DND-41 (cell line): ENCODE measurements around the gene ARHGAP25.

Experiments
- ATAC-seq: fragments of 200-7000 bp; cut with Tn5 transposase; 3 replicates; pipeline ENCODE4 v1.9.1; 2021; ENCODE audit warnings: low read depth; ENCODE audit not compliant: insufficient read depth
- DNase-seq: peaks from one replicate; pipeline ENCODE4 v3.0.0-alpha.2; 2020
- H2AFZ ChIP-seq: 2 replicates; pipeline ENCODE4 v1.6.0; 2012; ENCODE audit warnings: low read depth, low read length
- H3K27ac ChIP-seq: 2 replicates; pipeline ENCODE4 v1.5.1; 2012; ENCODE audit warnings: low read length, inconsistent platforms
- H3K27me3 ChIP-seq: fragments of 200-600 bp; sonication (generic); 2 replicates; pipeline ENCODE4 v1.6.0; 2012; ENCODE audit warnings: low read length, mild to moderate bottlenecking, inconsistent platforms; ENCODE audit not compliant: insufficient read depth, poor library complexity
- H3K36me3 ChIP-seq: 2 replicates; pipeline ENCODE4 v1.5.1; 2012; ENCODE audit warnings: low read length, inconsistent platforms; ENCODE audit not compliant: insufficient read depth
- H3K4me1 ChIP-seq: 2 replicates; pipeline ENCODE4 v1.5.1; 2012; ENCODE audit warnings: mild to moderate bottlenecking, low read length; ENCODE audit not compliant: insufficient read depth
- H3K4me2 ChIP-seq: 2 replicates; pipeline ENCODE4 v1.6.0; 2012; ENCODE audit warnings: mild to moderate bottlenecking, moderate library complexity, low read length, inconsistent platforms; ENCODE audit not compliant: insufficient read depth
- H3K4me3 ChIP-seq, 2 experiments: fragments of 200-600 bp in 1 of 2; shearing (Covaris generic) in 1 of 2; 2 replicates each; pipeline ENCODE4 v1.5.1; 2012 to 2016; ENCODE audit warnings: inconsistent platforms in 2 of 2, low read length in 2 of 2, mild to moderate bottlenecking in 2 of 2, low read depth in 1 of 2, moderate library complexity in 1 of 2
- H3K79me2 ChIP-seq: 2 replicates; pipeline ENCODE4 v1.6.0; 2012; ENCODE audit warnings: low read length, inconsistent platforms; ENCODE audit not compliant: insufficient read depth
- H3K9ac ChIP-seq: 2 replicates; pipeline ENCODE4 v1.6.0; 2012; ENCODE audit warnings: low read depth, mild to moderate bottlenecking, inconsistent platforms, low read length, moderate library complexity
- H3K9me3 ChIP-seq: 2 replicates; pipeline ENCODE4 v1.5.1; 2012; ENCODE audit warnings: low read length, moderate library complexity, mild to moderate bottlenecking, inconsistent platforms; ENCODE audit not compliant: insufficient read depth, severe bottlenecking
- H4K20me1 ChIP-seq: 2 replicates; pipeline ENCODE4 v1.6.0; 2012; ENCODE audit warnings: low read length; ENCODE audit not compliant: insufficient read depth
- CTCF ChIP-seq: IDR thresholded peaks from 2 replicates; pipeline ENCODE4 v1.5.1; 2012; ENCODE audit warnings: borderline replicate concordance, low read length, moderate library complexity, mild to moderate bottlenecking; ENCODE audit not compliant: poor library complexity, severe bottlenecking; ENCODE audit errors: extremely low read depth
- EZH2 ChIP-seq: IDR thresholded peaks from 3 replicates; pipeline ENCODE4 v1.6.1; 2012; ENCODE audit warnings: borderline replicate concordance, low read depth, mild to moderate bottlenecking, moderate library complexity, low read length, inconsistent platforms; ENCODE audit not compliant: severe bottlenecking

Gene ARHGAP25

GRCh38 chr2:68854476-68854875 lies 119.9 kb downstream of the ARHGAP25 start:
- TF ChIP-seq CTCF (no peak), EZH2 (no peak)
- Histone ChIP-seq H3K27me3 (no peaks in the 10 kb centered on the region), H3K4me1 (peaks cover 23% of the 10 kb centered on the region)

GRCh38 chr2:68855550-68855949 lies 120.9 kb downstream of the ARHGAP25 start:
- DNase-seq (no peak), ATAC-seq (peak; percentile 63)
- TF ChIP-seq EZH2 (no peak), CTCF (no peak)
- H3K27me3 ChIP-seq, result no peaks in the 10 kb centered on the region
- H2AFZ ChIP-seq, result peak overlapping the region; percentile 44
- H3K79me2 ChIP-seq, result no peaks in the 10 kb centered on the region
- H3K27ac ChIP-seq, result peak overlapping the region; percentile 51
- no peak overlapping the region for H3K9ac ChIP-seq
- no peaks in the 10 kb centered on the region for H3K9me3 ChIP-seq
- no peaks in the 10 kb centered on the region for H3K36me3 ChIP-seq
- peaks cover 23% of the 10 kb centered on the region for H3K4me1 ChIP-seq
- H3K4me3 ChIP-seq, result no peak overlapping the region
- no peaks in the 10 kb centered on the region for H4K20me1 ChIP-seq
- H3K4me2 ChIP-seq, result no peak overlapping the region

More at GRCh38 chr2:68854476-68854875, 119.9 kb downstream of the ARHGAP25 start:
- H3K36me3 ChIP-seq, result no peaks in the 10 kb centered on the region
- no peak overlapping the region for H3K4me2 ChIP-seq
- DNase-seq (no peak), ATAC-seq (no peak)
- no peak overlapping the region; the same call in 1 of the 2 replicates for H3K27ac ChIP-seq
- H3K79me2 ChIP-seq, result no peaks in the 10 kb centered on the region
- H3K9ac ChIP-seq, result no peak overlapping the region
- no peaks in the 10 kb centered on the region for H3K9me3 ChIP-seq
- H3K4me3 ChIP-seq, result no peak overlapping the region
- H4K20me1 ChIP-seq, result no peaks in the 10 kb centered on the region
- H2AFZ ChIP-seq, result no peak overlapping the region

- DNase-seq (no peak), ATAC-seq (0 out of 3 replicates have a peak, but pooled peaks have one; percentile 25)
- Histone ChIP-seq H3K27me3 (no peaks in the 10 kb centered on the region), H4K20me1 (no peaks in the 10 kb centered on the region), H3K9me3 (no peaks in the 10 kb centered on the region), H3K79me2 (no peaks in the 10 kb centered on the region), H3K4me2 (no peak overlapping the region), H3K4me3 (no peak overlapping the region), H3K27ac (no peak overlapping the region), H2AFZ (no peak overlapping the region), H3K36me3 (no peaks in the 10 kb centered on the region), H3K9ac (no peak overlapping the region), H3K4me1 (peaks cover 23% of the 10 kb centered on the region)
- TF ChIP-seq CTCF (no peak), EZH2 (no peak)
Observed at GRCh38 chr2:68857202-68857845, 122.7 kb downstream of the ARHGAP25 start.
